ENCODE measurements around the gene PALM2AKAP2.

- TF ChIP-seq CTCF (IDR thresholded peaks at IDR 0.05; ENCODE audit: low read length): no peak
- TF ChIP-seq EZH2 (IDR thresholded peaks at IDR 0.05; ENCODE audit: borderline replicate concordance, low read length): no peak
Observed at GRCh38 chr9:109812331-109812730, 32.3 kb downstream of the PALM2AKAP2 start.

Measured in OCI-LY1 (cell line).